Measurements from ENCODE around the gene RPL35A. TPM values are rescaled to one million over a fixed set of nuclear protein-coding genes. Genes with fewer than 3 reads are reported as not detected.
"Not testable (repeated sequence)": the region's sequence is repeated elsewhere in the genome, so short reads cannot be mapped to it uniquely, and the experiment has no call there.

RPL35A gene
- total RNA-seq (2014; rRNA removed; shearing (Covaris generic)) = 720 and 850 TPM in 2 replicates

- peak; percentile 89 for DNase-seq (ENCODE audit: low spot score)
These were observed at the start of gene RPL35A for GRCh38 chr3:197949778-197950676. Gene RPL35A (plus strand): TSS chr3:197950190. CDS start chr3:197950968, 778 bp downstream.

GRCh38 chr3:197901626-197902025 lies 48.4 kb upstream of the RPL35A start:
- no peak for DNase-seq (ENCODE audit: low spot score)

- peak; percentile 88 for DNase-seq (ENCODE audit: low spot score)
These were observed 43.8 kb upstream of the RPL35A start for GRCh38 chr3:197906023-197906849.

- no peak for DNase-seq (ENCODE audit: low spot score)
These were observed 43.2 kb upstream of the RPL35A start for GRCh38 chr3:197906850-197907187.

- DNase-seq (ENCODE audit: low spot score) = no peak
These were observed 42.8 kb upstream of the RPL35A start for GRCh38 chr3:197907196-197907595.

GRCh38 chr3:197908550-197908949 lies 41.4 kb upstream of the RPL35A start:
- DNase-seq (ENCODE audit: low spot score) = peak; percentile 41

- DNase-seq (ENCODE audit: low spot score) = peak; percentile 6
These were observed 40.9 kb upstream of the RPL35A start for GRCh38 chr3:197908957-197909701.

- no peak for DNase-seq (ENCODE audit: low spot score)
These were observed 37.1 kb upstream of the RPL35A start for GRCh38 chr3:197912741-197913476.

GRCh38 chr3:197913641-197914380 lies 36.2 kb upstream of the RPL35A start:
- no peak for DNase-seq (ENCODE audit: low spot score)

- DNase-seq (ENCODE audit: low spot score) = not testable (repeated sequence)
These were observed 28.3 kb upstream of the RPL35A start for GRCh38 chr3:197921429-197922275.

GRCh38 chr3:197926418-197926817 lies 23.6 kb upstream of the RPL35A start:
- DNase-seq (ENCODE audit: low spot score) = no peak

GRCh38 chr3:197927578-197927977 lies 22.4 kb upstream of the RPL35A start:
- DNase-seq (ENCODE audit: low spot score) = not testable (repeated sequence)

GRCh38 chr3:197936819-197937384 lies 13.1 kb upstream of the RPL35A start:
- DNase-seq (ENCODE audit: low spot score) = no peak

GRCh38 chr3:197940745-197941384 lies 9.1 kb upstream of the RPL35A start:
- no peak for DNase-seq (ENCODE audit: low spot score)

- DNase-seq (ENCODE audit: low spot score) = peak; percentile 47
These were observed 6.9 kb upstream of the RPL35A start for GRCh38 chr3:197942956-197943556.

- DNase-seq (ENCODE audit: low spot score) = no peak
These were observed 706 bp upstream of the RPL35A start for GRCh38 chr3:197949191-197949777.

GRCh38 chr3:197950677-197951061 lies 679 bp downstream of the RPL35A start:
- no peak for DNase-seq (ENCODE audit: low spot score)
